NT2/D1 (cell line): ENCODE measurements around the gene IGSF8.

Source experiments
- DNase-seq: peaks from one replicate; pipeline ENCODE4 v3.0.0-alpha.2; 2011; ENCODE audit warnings: low read depth, low spot score
- H3K27me3 ChIP-seq: 2 replicates; pipeline ENCODE4 v1.6.0; 2011; ENCODE audit warnings: mild to moderate bottlenecking; ENCODE audit not compliant: insufficient read length, insufficient read depth
- H3K36me3 ChIP-seq: 2 replicates; pipeline ENCODE4 v1.6.1; 2011; ENCODE audit warnings: mild to moderate bottlenecking, low read length, mixed read lengths; ENCODE audit not compliant: insufficient read depth, insufficient read length
- H3K4me1 ChIP-seq: 2 replicates; pipeline ENCODE4 v1.5.1; 2011; ENCODE audit not compliant: insufficient read depth, insufficient read length
- H3K4me3 ChIP-seq: 2 replicates; pipeline ENCODE4 v1.5.1; 2011; ENCODE audit warnings: low read depth; ENCODE audit not compliant: insufficient read length
- H3K9ac ChIP-seq: 2 replicates; pipeline ENCODE4 v1.6.0; 2011; ENCODE audit warnings: low read depth; ENCODE audit not compliant: insufficient read length
- H3K9me3 ChIP-seq: 2 replicates; pipeline ENCODE4 v1.5.1; 2011; ENCODE audit warnings: mild to moderate bottlenecking, low read length; ENCODE audit not compliant: insufficient read depth
- SUZ12 ChIP-seq: IDR thresholded peaks from 2 replicates; pipeline ENCODE4 v1.6.1; 2011; ENCODE audit not compliant: insufficient read length, insufficient read depth; ENCODE audit errors: extremely low read depth
- YY1 ChIP-seq: IDR thresholded peaks from 2 replicates; pipeline ENCODE4 v1.6.1; 2011; ENCODE audit not compliant: insufficient read length, insufficient read depth
- ZNF274 ChIP-seq: IDR thresholded peaks from 2 replicates; pipeline ENCODE4 v1.6.1; 2011; ENCODE audit warnings: mild to moderate bottlenecking, low read depth, low read length

The IGSF8 gene

GRCh38 chr1:160046494-160047110 lies 51.8 kb downstream of the IGSF8 start:
- TF ChIP-seq ZNF274 (no peak), SUZ12 (no peak), YY1 (no peak)
- H3K9me3 ChIP-seq: no peaks in the 10 kb centered on the region
- no peak overlapping the region for H3K9ac ChIP-seq
- DNase-seq: no peak
- H3K4me1 ChIP-seq: peaks cover 7% of the 10 kb centered on the region
- H3K36me3 ChIP-seq: no peaks in the 10 kb centered on the region
- no peak overlapping the region for H3K4me3 ChIP-seq
- peaks cover 24% of the 10 kb centered on the region for H3K27me3 ChIP-seq

DNA sequence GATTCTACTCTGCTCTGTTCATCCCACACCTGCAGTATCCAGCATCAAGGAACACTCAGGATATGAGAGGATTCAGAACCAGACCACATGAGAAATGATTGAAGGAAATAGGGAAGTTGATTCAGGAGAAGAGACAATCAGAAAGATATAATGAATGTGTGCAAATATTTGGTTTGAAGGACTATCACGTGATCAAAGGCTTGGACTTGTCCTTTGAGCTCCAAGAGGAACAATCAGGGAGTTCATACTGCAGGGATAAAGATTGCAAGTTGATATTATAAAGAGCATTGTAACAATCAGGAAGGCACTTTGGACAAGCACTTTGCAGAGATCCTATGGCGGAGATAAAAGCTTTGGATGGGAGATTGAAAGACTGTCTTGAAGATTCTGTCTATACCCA lies 52.8 kb downstream of the IGSF8 start:
- Histone ChIP-seq H3K4me1 (peaks cover 7% of the 10 kb centered on the region), H3K4me3 (no peak overlapping the region), H3K9ac (no peak overlapping the region), H3K9me3 (no peaks in the 10 kb centered on the region), H3K36me3 (no peaks in the 10 kb centered on the region), H3K27me3 (peaks cover 21% of the 10 kb centered on the region)
- no peak for DNase-seq
- TF ChIP-seq ZNF274 (no peak), YY1 (no peak), SUZ12 (no peak)

DNA sequence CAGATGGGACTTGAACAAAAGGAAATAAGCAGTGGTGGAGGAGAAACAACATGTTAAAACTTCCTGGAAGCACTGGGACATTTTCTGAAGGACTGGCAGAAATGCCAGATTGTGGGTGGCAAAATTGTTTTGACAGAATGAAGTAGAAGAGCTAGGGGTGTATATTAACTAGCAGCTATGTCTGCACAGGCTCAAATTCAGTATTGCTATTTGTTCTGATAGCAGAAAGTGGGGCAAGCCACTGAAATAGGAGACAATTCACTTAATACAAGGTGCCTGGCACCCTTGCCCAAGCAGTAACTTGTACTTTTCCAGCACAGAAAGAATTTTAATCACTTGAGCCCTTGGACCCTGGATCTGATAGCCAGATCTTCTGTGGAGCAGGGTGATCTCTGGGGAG lies 54.9 kb downstream of the IGSF8 start:
- Histone ChIP-seq H3K9me3 (no peaks in the 10 kb centered on the region), H3K9ac (no peak overlapping the region), H3K4me3 (no peak overlapping the region), H3K4me1 (peaks cover 7% of the 10 kb centered on the region), H3K36me3 (no peaks in the 10 kb centered on the region), H3K27me3 (peaks cover 21% of the 10 kb centered on the region)
- TF ChIP-seq ZNF274: no peak
- no peak for TF ChIP-seq YY1
- TF ChIP-seq SUZ12: no peak
- no peak for DNase-seq
